Testis (tissue), 2 donors: ENCODE data around the gene ATOSA.

ENCODE experiments used
- POLR2A ChIP-seq: fragments of 450-650 bp; IDR thresholded peaks from one replicate; pipeline ENCODE4 v1.6.1; 2017; ENCODE audit warnings: antibody characterized with exemption, mild to moderate bottlenecking, moderate library complexity
- TF ChIP-seq, protein P1 (sequence below), 3 experiments: fragments of 450-650 bp in 2 of 3; fragments of 200-600 bp in 1 of 3; sonication (generic) in 1 of 3; IDR thresholded peaks; one replicate each; pipeline ENCODE4 v1.5.1; 2016 to 2019; ENCODE audit warnings: antibody characterized with exemption in 3 of 3, mild to moderate bottlenecking in 2 of 3, moderate library complexity in 1 of 3

DNA sequence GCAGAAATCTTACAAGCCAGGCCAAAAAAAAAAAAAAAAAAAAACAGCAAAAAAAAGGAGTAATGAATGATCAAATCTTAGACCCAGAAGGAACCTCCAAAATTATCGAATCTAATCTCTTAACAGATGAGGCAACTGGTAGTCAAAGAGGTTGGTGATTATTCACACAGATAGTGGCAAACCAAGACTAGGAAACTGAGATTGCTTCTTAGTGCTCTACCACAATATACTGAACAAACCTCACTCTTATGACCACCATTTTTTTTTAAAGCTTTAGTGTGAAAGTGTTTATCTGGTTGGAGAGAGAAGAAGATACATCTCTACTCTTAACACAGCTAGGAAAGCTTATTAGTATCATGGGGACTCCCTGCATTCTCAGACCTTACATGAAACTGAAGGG, 17.3 kb downstream of the ATOSA start:
- no peak for TF ChIP-seq POLR2A
- TF ChIP-seq, protein P1, sequence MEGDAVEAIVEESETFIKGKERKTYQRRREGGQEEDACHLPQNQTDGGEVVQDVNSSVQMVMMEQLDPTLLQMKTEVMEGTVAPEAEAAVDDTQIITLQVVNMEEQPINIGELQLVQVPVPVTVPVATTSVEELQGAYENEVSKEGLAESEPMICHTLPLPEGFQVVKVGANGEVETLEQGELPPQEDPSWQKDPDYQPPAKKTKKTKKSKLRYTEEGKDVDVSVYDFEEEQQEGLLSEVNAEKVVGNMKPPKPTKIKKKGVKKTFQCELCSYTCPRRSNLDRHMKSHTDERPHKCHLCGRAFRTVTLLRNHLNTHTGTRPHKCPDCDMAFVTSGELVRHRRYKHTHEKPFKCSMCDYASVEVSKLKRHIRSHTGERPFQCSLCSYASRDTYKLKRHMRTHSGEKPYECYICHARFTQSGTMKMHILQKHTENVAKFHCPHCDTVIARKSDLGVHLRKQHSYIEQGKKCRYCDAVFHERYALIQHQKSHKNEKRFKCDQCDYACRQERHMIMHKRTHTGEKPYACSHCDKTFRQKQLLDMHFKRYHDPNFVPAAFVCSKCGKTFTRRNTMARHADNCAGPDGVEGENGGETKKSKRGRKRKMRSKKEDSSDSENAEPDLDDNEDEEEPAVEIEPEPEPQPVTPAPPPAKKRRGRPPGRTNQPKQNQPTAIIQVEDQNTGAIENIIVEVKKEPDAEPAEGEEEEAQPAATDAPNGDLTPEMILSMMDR (IDR thresholded peaks at IDR 0.05), result no peak
